GM19035 (cell line): ENCODE results near the gene OR2A42.
"Not testable (repeated sequence)": the region's sequence is repeated elsewhere in the genome, so short reads cannot be mapped to it uniquely, and the experiment has no call there.

Source experiments
- ATAC-seq: cut with Tn5 transposase; IDR thresholded peaks from one replicate; pipeline ENCODE4 v1.9.1; 2021; ENCODE audit not compliant: unreplicated experiment

Gene OR2A42

GRCh38 chr7:144226866-144227265 lies 12.5 kb downstream of the OR2A42 start:
- ATAC-seq, result not testable (repeated sequence)

GRCh38 chr7:144223675-144224074 lies 15.7 kb downstream of the OR2A42 start:
- not testable (repeated sequence) for ATAC-seq

- not testable (repeated sequence) for ATAC-seq
Measured at GRCh38 chr7:144220531-144220930, 18.9 kb downstream of the OR2A42 start.

DNA sequence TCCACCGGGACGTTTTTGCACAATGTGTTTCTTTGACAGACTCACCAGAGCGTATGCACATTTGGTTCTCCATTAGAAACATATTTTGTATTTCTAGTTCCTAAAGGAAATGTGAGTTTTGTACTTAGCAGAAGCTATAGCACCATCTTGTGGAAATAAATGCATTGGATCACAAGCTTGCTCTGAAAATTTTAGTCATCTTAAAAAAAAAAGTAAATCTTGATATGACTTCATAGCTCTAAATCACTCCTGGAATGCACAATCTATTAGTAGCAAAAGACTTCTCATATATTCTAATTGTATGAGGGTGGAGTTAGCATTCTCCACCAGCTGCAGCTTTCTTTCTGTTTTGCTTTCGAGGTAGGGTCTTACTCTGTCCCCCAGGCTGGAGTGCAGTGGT lies 20.3 kb downstream of the OR2A42 start:
- peak; percentile 57 for ATAC-seq

GRCh38 chr7:144218581-144218980 lies 20.8 kb downstream of the OR2A42 start:
- ATAC-seq, result not testable (repeated sequence)

DNA sequence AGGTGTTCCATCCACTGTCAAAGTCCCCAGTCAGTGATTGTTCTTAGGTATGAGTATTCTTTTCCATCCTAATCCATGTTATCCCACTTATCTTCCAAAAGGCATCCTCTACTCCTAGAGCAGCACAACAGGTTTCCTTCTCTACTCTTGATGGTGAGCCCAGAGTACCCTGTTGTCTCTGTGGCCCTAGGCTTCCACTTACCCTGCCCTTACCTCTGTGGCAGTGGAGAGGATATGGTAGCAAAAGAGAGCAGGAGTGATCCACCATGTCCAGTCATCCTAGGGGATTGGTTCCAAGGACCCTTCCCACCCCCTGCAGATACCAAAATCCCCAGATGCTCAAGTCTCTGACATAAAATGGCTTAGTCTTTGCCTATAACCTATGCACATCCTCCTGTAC lies 22.2 kb downstream of the OR2A42 start:
- not testable (repeated sequence) for ATAC-seq

- ATAC-seq, result not testable (repeated sequence)
Measured at GRCh38 chr7:144205306-144205705, 34.1 kb downstream of the OR2A42 start.

DNA sequence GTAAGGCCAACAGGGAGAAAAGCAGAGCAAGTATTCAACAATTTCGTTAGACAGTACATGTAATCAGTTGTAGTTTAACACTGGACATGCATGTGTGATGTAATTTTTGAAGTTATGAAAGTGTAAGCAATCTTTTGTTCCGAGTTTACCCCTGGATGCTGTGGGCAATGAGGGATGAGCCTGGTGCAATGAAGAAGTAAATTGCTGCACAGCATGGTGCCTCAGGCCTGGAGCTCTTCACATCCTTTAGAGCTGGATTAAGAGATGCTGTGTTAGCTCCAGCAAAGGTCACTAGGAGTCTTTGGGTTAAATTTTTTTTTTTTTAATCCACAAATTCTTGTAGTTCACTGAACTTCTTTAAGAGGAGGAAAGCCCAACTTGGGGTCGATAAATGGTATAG lies 36.3 kb downstream of the OR2A42 start:
- not testable (repeated sequence) for ATAC-seq

DNA sequence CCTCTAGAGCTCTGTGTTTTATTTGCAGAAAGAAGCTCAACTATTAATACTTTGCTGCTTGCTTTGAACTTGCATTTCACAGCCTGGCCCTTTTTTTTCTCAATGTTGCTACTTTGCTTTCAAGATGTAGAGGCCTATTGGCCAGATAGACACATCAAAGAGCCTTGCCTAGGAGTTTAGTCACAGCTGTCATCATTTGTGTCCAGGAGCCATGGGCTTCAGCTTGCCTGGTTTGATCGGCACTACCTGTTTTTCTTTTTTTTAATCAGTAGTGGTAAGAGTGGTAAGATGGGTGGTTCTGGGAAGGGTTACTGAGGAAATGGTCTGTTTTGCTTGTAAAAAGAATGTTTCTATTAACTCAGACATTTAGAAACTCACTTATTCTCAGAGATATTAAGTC lies 37.4 kb downstream of the OR2A42 start:
- not testable (repeated sequence) for ATAC-seq

- ATAC-seq, result not testable (repeated sequence)
Measured at GRCh38 chr7:144198934-144199333, 40.5 kb downstream of the OR2A42 start.

- ATAC-seq, result peak; percentile 69
Measured at GRCh38 chr7:144195212-144195872, 44.1 kb downstream of the OR2A42 start, which contains the start of gene ARHGEF35. TSS of gene ARHGEF35 (minus strand) at chr7:144195833. CDS start at chr7:144188383, 7,450 bp downstream.

- ATAC-seq, result not testable (repeated sequence)
Measured at GRCh38 chr7:144194453-144194852, 45.0 kb downstream of the OR2A42 start.

- ATAC-seq, result not testable (repeated sequence)
Measured at GRCh38 chr7:144193782-144194181, 45.6 kb downstream of the OR2A42 start.

- not testable (repeated sequence) for ATAC-seq
Measured at GRCh38 chr7:144188578-144189171, 50.7 kb downstream of the OR2A42 start.

- ATAC-seq, result not testable (repeated sequence)
Measured at GRCh38 chr7:144187848-144188247, 51.6 kb downstream of the OR2A42 start.

- not testable (repeated sequence) for ATAC-seq
Measured at GRCh38 chr7:144183166-144183565, 56.2 kb downstream of the OR2A42 start, which contains the start of gene CTAGE4. TSS of gene CTAGE4 (plus strand) at chr7:144183466. CDS start at chr7:144183504, 38 bp downstream.

- ATAC-seq, result peak; percentile 41
Measured at GRCh38 chr7:144179165-144179479, 60.3 kb downstream of the OR2A42 start.

GRCh38 chr7:144178380-144179164 lies 60.8 kb downstream of the OR2A42 start:
- peak; percentile 99 for ATAC-seq
